Measurements from ENCODE around the gene FA2H.
"Not testable (repeated sequence)": the region's sequence is repeated elsewhere in the genome, so short reads cannot be mapped to it uniquely, and the experiment has no call there.

Gene FA2H

GRCh38 chr16:74793571-74793970 is 19.0 kb upstream of the FA2H start:
- Histone ChIP-seq H3K27me3 (ENCODE audit: insufficient read depth, poor library complexity, severe bottlenecking) (no peaks in the 10 kb centered on the region), H3K9me3 (ENCODE audit: severe bottlenecking) (no peaks in the 10 kb centered on the region), H3K4me3 (ENCODE audit: severe bottlenecking) (no peak overlapping the region), H3K27ac (ENCODE audit: poor library complexity, severe bottlenecking) (no peak overlapping the region), H3K36me3 (ENCODE audit: low read depth) (no peaks in the 10 kb centered on the region), H3K4me1 (ENCODE audit: insufficient read depth, poor library complexity, severe bottlenecking) (no peaks in the 10 kb centered on the region)
- ATAC-seq (ENCODE audit: low read depth) (no peak), DNase-seq (ENCODE audit: low spot score) (no peak)
- no peak for TF ChIP-seq CTCF (IDR thresholded peaks at IDR 0.05; ENCODE audit: poor library complexity, severe bottlenecking)

- no peak overlapping the region for H3K27ac ChIP-seq (ENCODE audit: poor library complexity, severe bottlenecking)
- no peaks in the 10 kb centered on the region for H3K4me1 ChIP-seq (ENCODE audit: insufficient read depth, poor library complexity, severe bottlenecking)
- TF ChIP-seq CTCF (IDR thresholded peaks at IDR 0.05; ENCODE audit: poor library complexity, severe bottlenecking) = no peak
- no peaks in the 10 kb centered on the region for H3K27me3 ChIP-seq (ENCODE audit: insufficient read depth, poor library complexity, severe bottlenecking)
- no peaks in the 10 kb centered on the region for H3K9me3 ChIP-seq (ENCODE audit: severe bottlenecking)
- no peaks in the 10 kb centered on the region for H3K36me3 ChIP-seq (ENCODE audit: low read depth)
- H3K4me3 ChIP-seq (ENCODE audit: severe bottlenecking) = no peak overlapping the region
- ATAC-seq (ENCODE audit: low read depth) (no peak), DNase-seq (ENCODE audit: low spot score) (no peak)
Observed at GRCh38 chr16:74792225-74792624, 17.6 kb upstream of the FA2H start.

- not testable (repeated sequence) for H3K9me3 ChIP-seq (ENCODE audit: severe bottlenecking); ATAC-seq (ENCODE audit: low read depth); H3K4me1 ChIP-seq (ENCODE audit: insufficient read depth, poor library complexity, severe bottlenecking); H3K27ac ChIP-seq (ENCODE audit: poor library complexity, severe bottlenecking); H3K4me3 ChIP-seq (ENCODE audit: severe bottlenecking); H3K27me3 ChIP-seq (ENCODE audit: insufficient read depth, poor library complexity, severe bottlenecking); H3K36me3 ChIP-seq (ENCODE audit: low read depth); DNase-seq (ENCODE audit: low spot score)
Observed at GRCh38 chr16:74791749-74792148, 17.1 kb upstream of the FA2H start.

- DNase-seq (ENCODE audit: low spot score) (no peak), ATAC-seq (ENCODE audit: low read depth) (no peak)
- H3K4me1 ChIP-seq (ENCODE audit: insufficient read depth, poor library complexity, severe bottlenecking) = no peaks in the 10 kb centered on the region
- no peak overlapping the region for H3K27ac ChIP-seq (ENCODE audit: poor library complexity, severe bottlenecking)
- H3K27me3 ChIP-seq (ENCODE audit: insufficient read depth, poor library complexity, severe bottlenecking) = no peaks in the 10 kb centered on the region
- no peak overlapping the region for H3K4me3 ChIP-seq (ENCODE audit: severe bottlenecking)
- no peaks in the 10 kb centered on the region for H3K9me3 ChIP-seq (ENCODE audit: severe bottlenecking)
- H3K36me3 ChIP-seq (ENCODE audit: low read depth) = no peaks in the 10 kb centered on the region
- TF ChIP-seq CTCF (IDR thresholded peaks at IDR 0.05; ENCODE audit: poor library complexity, severe bottlenecking) = no peak
Observed at GRCh38 chr16:74788108-74788507, 13.5 kb upstream of the FA2H start.

GRCh38 chr16:74785031-74785430 is 10.4 kb upstream of the FA2H start:
- Histone ChIP-seq H3K27me3 (ENCODE audit: insufficient read depth, poor library complexity, severe bottlenecking) (no peaks in the 10 kb centered on the region), H3K4me3 (ENCODE audit: severe bottlenecking) (no peak overlapping the region), H3K36me3 (ENCODE audit: low read depth) (no peaks in the 10 kb centered on the region), H3K4me1 (ENCODE audit: insufficient read depth, poor library complexity, severe bottlenecking) (no peaks in the 10 kb centered on the region), H3K27ac (ENCODE audit: poor library complexity, severe bottlenecking) (no peak overlapping the region), H3K9me3 (ENCODE audit: severe bottlenecking) (no peaks in the 10 kb centered on the region)
- no peak for ATAC-seq (ENCODE audit: low read depth)
- DNase-seq (ENCODE audit: low spot score) = no peak
- no peak for TF ChIP-seq CTCF (IDR thresholded peaks at IDR 0.05; ENCODE audit: poor library complexity, severe bottlenecking)
